MCF 10A (cell line): ENCODE results near the gene SKOR2. TPM values are rescaled to one million over a fixed set of nuclear protein-coding genes. Genes with fewer than 3 reads are reported as not detected.

ENCODE experiments used
- BruUV-seq: library from RNA; stranded (reverse); fragments of 400-500 nt; replicated peaks from 2 replicates; lab custom pipeline; 2021; lab: Mats Ljungman, UMichigan
- CTCF ChIA-PET: fragments of 300-600 bp; sonication (Branson Sonifier 250); formaldehyde crosslinking; extraction: SDS; loops from one replicate; lab custom pipeline; 2021; ENCODE audit warnings: antibody characterized with exemption, inconsistent platforms; lab: Yijun Ruan, JAX
- POLR2A ChIA-PET: fragments of 300-600, 350-650 bp; sonication (Branson Sonifier 250); formaldehyde crosslinking; extraction: SDS; loops from one replicate; lab custom pipeline; 2020; ENCODE audit warnings: antibody characterized with exemption, inconsistent platforms; lab: Yijun Ruan, JAX
- DNase-seq: peaks from one replicate; pipeline ENCODE4 v3.0.0-alpha.2; 2018; ENCODE audit not compliant: unreplicated experiment
- H3K27ac Mint-ChIP-seq: one replicate; pipeline ENCODE4 v1.8.0; 2022; ENCODE audit warnings: mild to moderate bottlenecking, low read depth, mixed read lengths; ENCODE audit not compliant: unreplicated experiment
- H3K27me3 Mint-ChIP-seq: one replicate; pipeline ENCODE4 v1.8.0; 2022; ENCODE audit warnings: mixed read lengths; ENCODE audit not compliant: insufficient read depth, unreplicated experiment
- H3K36me3 Mint-ChIP-seq: one replicate; pipeline ENCODE4 v1.8.0; 2022; ENCODE audit warnings: mild to moderate bottlenecking, moderate library complexity, mixed read lengths; ENCODE audit not compliant: insufficient read depth, unreplicated experiment
- H3K4me1 Mint-ChIP-seq: one replicate; pipeline ENCODE4 v1.8.0; 2022; ENCODE audit warnings: mixed read lengths; ENCODE audit not compliant: insufficient read depth, unreplicated experiment
- H3K4me3 Mint-ChIP-seq: one replicate; pipeline ENCODE4 v1.8.0; 2022; ENCODE audit warnings: mild to moderate bottlenecking, moderate library complexity, mixed read lengths; ENCODE audit not compliant: unreplicated experiment
- H3K9me3 Mint-ChIP-seq: one replicate; pipeline ENCODE4 v1.8.0; 2022; ENCODE audit warnings: mixed read lengths; ENCODE audit not compliant: unreplicated experiment
- CTCF ChIP-seq: fragments of 200-600 bp; IDR thresholded peaks from one replicate; pipeline ENCODE4 v1.8.0; 2022; ENCODE audit warnings: antibody characterized with exemption, mild to moderate bottlenecking; ENCODE audit not compliant: unreplicated experiment
- intact Hi-C: fragments of 100-400 bp; cut with micrococcal nuclease; formaldehyde crosslinking; loops from 2 replicates; pipeline ENCODE4 v1.14.1; 2022
- total RNA-seq: library from RNA; stranded (reverse); gene quantifications from 2 replicates; pipeline ENCODE4 v1.2.3, GENCODE V29; 2022

Gene SKOR2
- total RNA-seq, 1 experiment from 2014 or later, result not detected

DNA sequence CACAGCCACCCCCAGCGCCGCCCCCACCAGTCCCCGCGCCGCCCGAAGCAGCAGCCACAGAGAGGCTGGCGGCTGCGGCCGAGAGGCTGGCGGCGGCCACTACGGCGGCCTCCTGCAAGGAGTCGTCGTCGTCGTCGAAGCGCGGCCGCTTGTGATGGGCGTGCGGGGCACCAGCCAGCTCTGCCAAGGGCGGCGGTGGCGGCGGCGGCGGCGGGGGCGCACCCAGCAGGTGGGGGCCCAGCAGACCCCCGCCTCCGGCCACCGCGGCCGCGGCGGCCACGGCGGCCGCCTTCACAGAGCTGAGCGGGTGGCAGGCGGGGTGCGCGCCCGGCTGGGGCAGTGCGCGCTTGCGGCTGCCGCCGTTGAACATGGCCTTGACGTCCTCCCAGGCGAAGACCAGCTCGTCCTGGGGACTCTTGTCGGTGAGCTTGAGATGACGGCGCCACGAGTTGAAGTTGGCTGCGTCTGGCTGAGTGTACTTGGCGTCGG, 3.3 kb downstream of the SKOR2 start:
- intact Hi-C loops, result no loop called here
- TF ChIP-seq CTCF, result no peak
- Mint-ChIP-seq H3K4me1 (no peaks in the 10 kb centered on the region), H3K27ac (no peak overlapping the region), H3K27me3 (peaks cover 72% of the 10 kb centered on the region), H3K36me3 (no peaks in the 10 kb centered on the region), H3K9me3 (no peaks in the 10 kb centered on the region), H3K4me3 (no peak overlapping the region)
- BruUV-seq, result no TSS peak
- DNase-seq, result no peak
- POLR2A ChIA-PET, result no interaction called here
- CTCF ChIA-PET, result interaction anchor here (0.6 to 1.2 kb wide), 3 partner anchors 11 to 44 kb away, joined by 3 read pairs; no protein-coding TSS in a partner anchor

DNA sequence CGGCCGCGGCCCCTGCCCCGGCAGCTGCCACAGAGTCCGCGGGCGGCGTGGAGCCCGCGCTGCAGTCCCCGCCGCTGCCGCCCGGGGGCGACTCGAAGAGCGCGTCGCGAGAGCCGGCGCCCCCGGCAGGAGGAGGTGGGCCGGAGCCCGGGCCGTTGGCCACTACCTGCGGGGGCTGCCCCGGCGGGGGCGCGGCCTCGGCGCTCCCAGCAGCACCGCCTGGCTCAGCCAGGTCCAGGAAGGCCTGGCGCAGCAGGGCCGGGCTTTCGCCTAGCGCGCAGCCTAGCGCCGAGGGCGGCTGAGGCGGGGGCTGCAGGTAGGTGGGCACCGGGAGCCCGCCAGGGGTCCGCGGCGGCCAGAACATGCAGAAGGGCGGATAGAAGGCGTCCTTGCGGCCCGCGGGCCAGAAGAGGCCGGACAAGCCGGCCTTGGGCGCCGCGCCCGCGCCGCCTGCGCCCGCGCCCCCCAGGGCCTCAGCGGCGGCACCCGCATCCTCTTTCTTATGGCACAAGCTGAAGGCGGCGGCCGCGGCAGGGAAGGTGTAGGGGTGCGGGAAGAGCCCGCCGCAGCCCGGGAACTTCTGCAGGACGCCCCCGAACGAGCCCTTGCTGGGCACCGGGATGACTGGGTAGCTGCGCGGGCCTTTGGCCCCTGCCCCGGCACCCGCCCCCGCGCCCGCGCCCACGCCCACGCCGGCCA, 3.9 kb downstream of the SKOR2 start:
- Mint-ChIP-seq H3K27ac (no peak overlapping the region), H3K27me3 (peaks cover 72% of the 10 kb centered on the region), H3K4me1 (no peaks in the 10 kb centered on the region), H3K36me3 (no peaks in the 10 kb centered on the region), H3K4me3 (no peak overlapping the region), H3K9me3 (no peaks in the 10 kb centered on the region)
- DNase-seq, result no peak
- intact Hi-C loops, result no loop called here
- no peak for TF ChIP-seq CTCF
- BruUV-seq, result no TSS peak
- ChIA-PET POLR2A (no interaction called here), CTCF (interaction anchor here (0.6 to 0.9 kb wide), 3 partner anchors 24 to 43 kb away, joined by 3 read pairs; no protein-coding TSS in a partner anchor)

DNA sequence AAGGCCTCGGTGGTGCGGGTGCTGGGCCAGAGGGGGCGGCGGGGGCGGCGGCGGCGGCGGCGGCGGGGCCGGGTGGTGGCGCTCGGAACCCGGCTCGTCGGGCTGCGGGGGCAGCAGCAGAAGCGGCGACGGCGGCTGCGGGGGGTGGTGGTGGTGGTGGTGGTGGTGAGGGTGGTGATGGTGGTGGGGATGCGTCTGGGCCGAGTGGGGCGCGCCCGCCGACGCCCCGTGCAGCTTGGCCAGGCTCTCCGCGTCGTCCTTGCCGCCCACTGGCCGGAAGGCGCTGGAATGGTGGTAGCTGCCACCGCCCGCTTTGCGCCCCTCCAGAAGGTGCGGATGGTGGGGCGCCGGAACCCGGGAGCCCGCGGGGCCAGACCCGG, 4.4 kb downstream of the SKOR2 start:
- BruUV-seq, result no TSS peak
- DNase-seq, result no peak
- no peak for TF ChIP-seq CTCF
- Mint-ChIP-seq H3K27ac (no peak overlapping the region), H3K4me1 (no peaks in the 10 kb centered on the region), H3K4me3 (no peak overlapping the region), H3K27me3 (peaks cover 72% of the 10 kb centered on the region), H3K9me3 (no peaks in the 10 kb centered on the region), H3K36me3 (no peaks in the 10 kb centered on the region)
- ChIA-PET CTCF (interaction anchor here (0.6 kb wide), 1 partner anchor 25 kb away, joined by 3 read pairs; no protein-coding TSS in a partner anchor), POLR2A (no interaction called here)
- intact Hi-C loops, result no loop called here

DNA sequence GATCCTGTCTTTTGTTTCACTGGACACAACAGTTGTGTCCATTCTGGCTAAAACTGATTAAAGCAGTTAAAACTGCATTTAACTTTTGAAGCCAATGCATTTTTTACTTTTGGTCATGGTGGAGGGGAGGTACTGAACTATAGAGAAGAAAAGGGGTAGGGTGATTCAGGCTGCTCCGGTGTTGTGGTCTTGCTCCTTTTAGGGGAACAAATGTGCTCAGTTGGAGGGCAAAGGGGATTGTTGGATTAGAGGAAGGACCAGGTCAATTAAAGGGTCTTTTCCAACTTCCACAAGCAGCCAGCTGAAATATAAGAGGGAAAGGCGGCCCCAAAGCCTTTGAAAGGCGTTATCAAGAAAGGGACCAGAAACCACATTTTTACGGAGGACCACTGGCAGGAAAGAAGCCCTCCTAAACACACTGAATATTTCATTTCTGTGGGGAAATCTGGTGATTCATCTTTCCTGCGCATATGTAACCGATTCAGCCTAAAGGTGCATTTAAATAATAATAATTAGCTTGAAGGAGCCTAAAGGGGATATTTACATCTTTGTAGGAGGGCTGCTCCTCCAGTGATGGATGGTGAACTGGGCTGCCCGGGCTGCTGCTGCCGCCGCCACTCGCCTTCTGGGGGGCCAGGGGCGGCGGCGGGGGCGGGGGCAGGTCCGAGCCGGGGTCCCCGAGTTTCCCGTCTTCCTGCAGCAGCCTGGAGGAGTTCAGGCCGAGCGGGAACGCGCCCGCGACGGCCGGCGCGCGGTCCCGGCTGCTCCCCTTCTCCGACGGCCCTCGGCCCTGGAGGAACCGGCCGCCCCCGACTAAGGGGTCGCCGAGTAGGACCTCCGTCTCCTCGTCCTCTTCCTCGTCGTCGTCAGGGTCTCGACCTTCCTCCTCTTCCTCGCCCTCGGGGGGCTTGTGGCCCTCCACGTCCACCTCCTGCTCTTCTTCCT, 5.2 kb downstream of the SKOR2 start:
- TF ChIP-seq CTCF, result no peak
- H3K4me3 Mint-ChIP-seq, result no peak overlapping the region
- CTCF ChIA-PET, result interaction anchor here (0.6 kb wide), 1 partner anchor 25 kb away, joined by 3 read pairs; no protein-coding TSS in a partner anchor
- H3K36me3 Mint-ChIP-seq, result no peaks in the 10 kb centered on the region
- no peak for DNase-seq
- no peak overlapping the region for H3K27ac Mint-ChIP-seq
- POLR2A ChIA-PET, result no interaction called here
- no peaks in the 10 kb centered on the region for H3K9me3 Mint-ChIP-seq
- peaks cover 72% of the 10 kb centered on the region for H3K27me3 Mint-ChIP-seq
- BruUV-seq, result no TSS peak
- intact Hi-C loops, result no loop called here
- no peaks in the 10 kb centered on the region for H3K4me1 Mint-ChIP-seq
